Endometrial microvascular endothelial cells (primary cell): ENCODE data around the gene SPDYE2. TPM values are rescaled to one million over a fixed set of nuclear protein-coding genes. Genes with fewer than 3 reads are reported as not detected.
"Not testable (repeated sequence)": the region's sequence is repeated elsewhere in the genome, so short reads cannot be mapped to it uniquely, and the experiment has no call there.

Experiments used
- in situ Hi-C: cut with HindIII; loops from 2 replicates; pipeline ENCODE4 v1.10.0; 2017; ENCODE audit warnings: low sequenced_read_pairs, low pct_unique_long_range_greater_than_20kb; ENCODE audit errors: inconsistent ontology term
- total RNA-seq: library from RNA; depleted of rRNA; stranded (reverse); fragments of >200 nt; gene quantifications from one replicate; pipeline ENCODE4 v1.2.3, GENCODE V29; 2015; ENCODE audit errors: inconsistent ontology term

The SPDYE2 gene
- total RNA-seq, 1 donor from 2014 or later: not detected

GRCh38 chr7:102532127-102532526, 18.9 kb upstream of the SPDYE2 start:
- in situ Hi-C loops: not testable (repeated sequence)

- in situ Hi-C loops: not testable (repeated sequence)
These were observed 15.9 kb upstream of the SPDYE2 start for GRCh38 chr7:102535062-102535615.

GRCh38 chr7:102540604-102541003, 10.4 kb upstream of the SPDYE2 start:
- in situ Hi-C loops: not testable (repeated sequence)

GRCh38 chr7:102542083-102542482, 8.9 kb upstream of the SPDYE2 start:
- in situ Hi-C loops: not testable (repeated sequence)

GRCh38 chr7:102542771-102543170, 8.3 kb upstream of the SPDYE2 start:
- in situ Hi-C loops: not testable (repeated sequence)

GRCh38 chr7:102543596-102543995, 7.4 kb upstream of the SPDYE2 start, which contains the start of gene UPK3BL2:
TSS of gene UPK3BL2 (minus strand) at chr7:102543696. CDS start at chr7:102543636, 60 bp downstream.
- in situ Hi-C loops: not testable (repeated sequence)

GRCh38 chr7:102544372-102544771, 6.7 kb upstream of the SPDYE2 start:
- in situ Hi-C loops: not testable (repeated sequence)

GRCh38 chr7:102545288-102545687, 5.7 kb upstream of the SPDYE2 start:
- in situ Hi-C loops: not testable (repeated sequence)

GRCh38 chr7:102546353-102546752, 4.7 kb upstream of the SPDYE2 start:
- in situ Hi-C loops: not testable (repeated sequence)

GRCh38 chr7:102568620-102569019, 17.6 kb downstream of the SPDYE2 start:
- in situ Hi-C loops: not testable (repeated sequence)

- in situ Hi-C loops: not testable (repeated sequence)
These were observed 21.5 kb downstream of the SPDYE2 start, which contains the start of gene POLR2J3 for GRCh38 chr7:102572261-102573239. TSS of gene POLR2J3 (minus strand) at chr7:102572583. CDS start at chr7:102572521, 62 bp downstream.

- in situ Hi-C loops: not testable (repeated sequence)
These were observed 23.6 kb downstream of the SPDYE2 start for GRCh38 chr7:102574607-102575006.

GRCh38 chr7:102576363-102576762, 25.3 kb downstream of the SPDYE2 start:
- in situ Hi-C loops: not testable (repeated sequence)

GRCh38 chr7:102577315-102578240, 26.6 kb downstream of the SPDYE2 start:
- in situ Hi-C loops: not testable (repeated sequence)

- in situ Hi-C loops: not testable (repeated sequence)
These were observed 27.5 kb downstream of the SPDYE2 start for GRCh38 chr7:102578486-102578885.

- in situ Hi-C loops: not testable (repeated sequence)
These were observed 30.7 kb downstream of the SPDYE2 start for GRCh38 chr7:102581722-102582121.

GRCh38 chr7:102583495-102583894, 32.5 kb downstream of the SPDYE2 start:
- in situ Hi-C loops: not testable (repeated sequence)

- in situ Hi-C loops: not testable (repeated sequence)
These were observed 38.8 kb downstream of the SPDYE2 start for GRCh38 chr7:102589857-102590256.
